K562 (cell line): ENCODE data around the gene SDR42E2. TPM values are rescaled to one million over a fixed set of nuclear protein-coding genes. Genes with fewer than 3 reads are reported as not detected.
A peak's percentile ranks its signal among the peaks of the same experiment; 100 is the strongest.

Source experiments
- ADNP ChIP-seq: fragments of 200-800 bp; sonication (Bioruptor generic); IDR thresholded peaks from 2 replicates; pipeline ENCODE4 v1.6.1; 2016; ENCODE audit warnings: missing genetic modification characterization, missing compliant biosample characterization
- ARID3B ChIP-seq: fragments of 250-450 bp; sonication (Bioruptor Pico); IDR thresholded peaks from 2 replicates; pipeline ENCODE4 v1.4.0; 2020; ENCODE audit warnings: borderline replicate concordance
- BCLAF1 ChIP-seq, 2 experiments: fragments of 450-650 bp in 1 of 2; IDR thresholded peaks; 2 replicates each; pipeline ENCODE4 v1.6.1; 2011 to 2017; ENCODE audit warnings: low read depth in 2 of 2, antibody characterized with exemption in 1 of 2, borderline replicate concordance in 1 of 2, low read length in 1 of 2, mild to moderate bottlenecking in 1 of 2, mixed read lengths in 1 of 2; ENCODE audit not compliant: control insufficient read depth in 1 of 2
- BCOR ChIP-seq: fragments of 450-650 bp; IDR thresholded peaks from 2 replicates; pipeline ENCODE4 v1.6.1; 2016
- DNMT1 ChIP-seq: fragments of 450-650 bp; IDR thresholded peaks from 2 replicates; pipeline ENCODE4 v1.6.1; 2016; ENCODE audit warnings: antibody characterized with exemption, mild to moderate bottlenecking
- E2F3 ChIP-seq: fragments of 250-450 bp; sonication (Bioruptor Pico); IDR thresholded peaks from 2 replicates; pipeline ENCODE4 v1.4.0; 2020; ENCODE audit warnings: mild to moderate bottlenecking
- ELK1 ChIP-seq: sonication (generic); formaldehyde crosslinking; IDR thresholded peaks from 2 replicates; pipeline ENCODE4 v1.8.1; 2022; ENCODE audit warnings: missing genetic modification reagents
- HDAC1 ChIP-seq, 2 experiments: fragments of 450-650 bp; IDR thresholded peaks; 2 replicates each; pipeline ENCODE4 v1.6.1; 2016 to 2017; ENCODE audit warnings: inconsistent platforms in 1 of 2, mild to moderate bottlenecking in 1 of 2, moderate library complexity in 1 of 2
- ID3 ChIP-seq, 2 experiments: fragments of 250-450 bp in 1 of 2; fragments of 450-650 bp in 1 of 2; sonication (Bioruptor Pico) in 1 of 2; IDR thresholded peaks; 2 replicates each; pipeline versions ENCODE4 v1.6.1 to v1.8.0; 2016 to 2021; ENCODE audit warnings: mild to moderate bottlenecking in 2 of 2, moderate library complexity in 2 of 2, missing compliant biosample characterization in 1 of 2, missing genetic modification characterization in 1 of 2
- JUNB ChIP-seq: fragments of 450-650 bp; formaldehyde crosslinking; conservative IDR thresholded peaks from 2 replicates; pipeline ENCODE4 v1.4.0; 2020; ENCODE audit warnings: mild to moderate bottlenecking
- PTBP1 ChIP-seq: fragments of 200-400 bp; formaldehyde crosslinking; IDR thresholded peaks from 2 replicates; pipeline ENCODE4 v1.6.1; 2017; ENCODE audit warnings: low read depth, low read length
- SAFB2 ChIP-seq: fragments of 200-400 bp; formaldehyde crosslinking; IDR thresholded peaks from 2 replicates; pipeline ENCODE4 v1.6.1; 2018; ENCODE audit warnings: borderline replicate concordance, low read length, low read depth, moderate library complexity; ENCODE audit not compliant: severe bottlenecking
- ZBTB5 ChIP-seq: fragments of 450-650 bp; IDR thresholded peaks from 2 replicates; pipeline ENCODE4 v1.6.1; 2017; ENCODE audit warnings: antibody characterized with exemption
- ZBTB7A ChIP-seq: IDR thresholded peaks from 2 replicates; pipeline ENCODE4 v1.6.1; 2011; ENCODE audit warnings: low read depth, mild to moderate bottlenecking, low read length, moderate library complexity, borderline replicate concordance; ENCODE audit not compliant: control insufficient read depth
- ZFP1 ChIP-seq: fragments of 450-650 bp; formaldehyde crosslinking; IDR thresholded peaks from 2 replicates; pipeline ENCODE4 v1.4.0; 2020; ENCODE audit warnings: mild to moderate bottlenecking, mixed read lengths
- ZNF212 ChIP-seq: fragments of 450-650 bp; formaldehyde crosslinking; IDR thresholded peaks from 2 replicates; pipeline ENCODE4 v1.4.0; 2020; ENCODE audit warnings: mild to moderate bottlenecking
- ZNF589 ChIP-seq: fragments of 200-800 bp; sonication (Bioruptor generic); IDR thresholded peaks from 2 replicates; pipeline ENCODE4 v1.6.1; 2016; ENCODE audit warnings: low read depth, missing genetic modification characterization, missing compliant biosample characterization
- polyA plus RNA-seq, 8 experiments: library from polyadenylated mRNA; depleted of rRNA in 4 of 8; stranded (reverse) in 5 of 8; unstranded in 3 of 8; fragments of >200 nt; fragmentation: Nextera tagmentation in 2 of 8; fragmentation: Illumina TruSeq in 1 of 8; extraction: Ambion mirVana in 2 of 8; extraction: Trizol in 1 of 8; gene quantifications; 2 replicates each; pipeline versions ENCODE4 v1.2.1 to v1.2.3, GENCODE V29; 2011 to 2014; ENCODE audit warnings: inconsistent platforms in 1 of 8, missing spikeins in 1 of 8
- total RNA-seq, 7 experiments: library from RNA; depleted of rRNA in 6 of 7; stranded (reverse); fragments of >200 nt in 6 of 7; fragmentation: Illumina TruSeq in 2 of 7; extraction: Trizol in 2 of 7; gene quantifications; 2 replicates each; pipeline versions ENCODE4 v1.2.1 to v1.2.3, GENCODE V29; 2011 to 2021; ENCODE audit warnings: low replicate concordance in 1 of 7

Gene SDR42E2
- total and polyA plus RNA-seq, 9 of the 15 experiments (the other 6 are each of a cell fraction or from before 2014, with no cell fraction given), result 0.03 to 0.07 (median 0.04) TPM; not detected in 4

GRCh38 chr16:22206013-22206841, 43.9 kb downstream of the SDR42E2 start, which contains the start of gene EEF2K (continued):
- peak in 1 of 2 experiments; percentile 97; a peak in 2 of 4 replicates for TF ChIP-seq BCLAF1 (IDR thresholded peaks at IDR 0.05; ENCODE audit: borderline replicate concordance in 1 of 2, control insufficient read depth in 1 of 2, low read depth in 2 of 2, low read length in 1 of 2)
- no peak for TF ChIP-seq ZNF212
- no peak for TF ChIP-seq JUNB (CRISPR knock-in tag)
- peak; percentile 49; the same call in 1 of the 2 replicates for TF ChIP-seq ZBTB7A
- peak; percentile 23 to 54; a peak in 2 of 4 replicates for TF ChIP-seq HDAC1 (IDR thresholded peaks at IDR 0.05)
- TF ChIP-seq ELK1, result no peak
- TF ChIP-seq ZBTB5, result no peak
- TF ChIP-seq DNMT1, result no peak
- no peak for TF ChIP-seq ZFP1 (CRISPR knock-in tag)
- TF ChIP-seq PTBP1, result no peak
- 0 out of 2 replicates have a peak, but pooled peaks have one; percentile 8 for TF ChIP-seq E2F3
- no peak for TF ChIP-seq SAFB2
- TF ChIP-seq BCOR, result peak; percentile 43; the same call in 1 of the 2 replicates
- TF ChIP-seq ARID3B, result no peak
- TF ChIP-seq ADNP (tag), result peak; percentile 61; the same call in 1 of the 2 replicates
- TF ChIP-seq ZNF589, result peak; percentile 77
- TF ChIP-seq ID3 (CRISPR knock-in tag; IDR thresholded peaks at IDR 0.05), result no peak
- TF ChIP-seq ID3 (tag; IDR thresholded peaks at IDR 0.05), result peak; percentile 65; the same call in 1 of the 2 replicates
